OCI-LY7 (cell line): ENCODE results near the gene NGF. TPM values are rescaled to one million over a fixed set of nuclear protein-coding genes. Genes with fewer than 3 reads are reported as not detected.

Source experiments
- BruUV-seq: library from RNA; stranded (reverse); fragments of 400-500 nt; replicated peaks from 2 replicates; lab custom pipeline; 2021; lab: Mats Ljungman, UMichigan
- CTCF ChIA-PET: fragments of 300-600 bp; sonication (Branson Sonifier 250); formaldehyde crosslinking; loops from one replicate; lab custom pipeline; 2022; ENCODE audit warnings: antibody characterized with exemption; ENCODE audit not compliant: unreplicated experiment; lab: Charles Lee
- POLR2A ChIA-PET: fragments of 300-600 bp; sonication (Branson Sonifier 250); formaldehyde crosslinking; loops from one replicate; lab custom pipeline; 2022; ENCODE audit warnings: antibody characterized with exemption; lab: Charles Lee
- DNase-seq: peaks from one replicate; pipeline ENCODE4 v3.0.0-alpha.2; 2015; ENCODE audit warnings: low spot score
- H2AFZ ChIP-seq: fragments of 200-600 bp; sonication (generic), shearing (Covaris generic); 2 replicates; pipeline ENCODE4 v1.6.1; 2014; ENCODE audit warnings: mild to moderate bottlenecking, antibody characterized with exemption, low read length, moderate library complexity
- H3K27ac ChIP-seq: fragments of 200-600 bp; sonication (generic); 2 replicates; pipeline ENCODE4 v1.5.1; 2014; ENCODE audit warnings: mixed run types, low read depth, mild to moderate bottlenecking, moderate library complexity, low read length, inconsistent platforms; ENCODE audit not compliant: poor library complexity, severe bottlenecking
- H3K36me3 ChIP-seq: fragments of 200-600 bp; sonication (generic); 2 replicates; pipeline ENCODE4 v1.6.1; 2014; ENCODE audit warnings: mild to moderate bottlenecking, antibody characterized with exemption, low read length, moderate library complexity, mixed read lengths; ENCODE audit not compliant: insufficient read depth
- H3K4me1 ChIP-seq: fragments of 200-600 bp; sonication (generic); 2 replicates; pipeline ENCODE4 v1.5.1; 2014; ENCODE audit warnings: mild to moderate bottlenecking, low read length; ENCODE audit not compliant: insufficient read depth, poor library complexity, severe bottlenecking
- H3K4me2 ChIP-seq: fragments of 200-600 bp; sonication (generic); 2 replicates; pipeline ENCODE4 v1.6.1; 2014; ENCODE audit warnings: mild to moderate bottlenecking, low read length
- H3K4me3 ChIP-seq: fragments of 200-600 bp; sonication (generic); 2 replicates; pipeline ENCODE4 v1.5.1; 2014; ENCODE audit warnings: mild to moderate bottlenecking, low read depth, low read length; ENCODE audit not compliant: poor library complexity, severe bottlenecking
- H3K79me2 ChIP-seq: fragments of 200-600 bp; sonication (generic); 2 replicates; pipeline ENCODE4 v1.6.1; 2016; ENCODE audit warnings: low read depth, mild to moderate bottlenecking, low read length, moderate library complexity, mixed read lengths; ENCODE audit not compliant: insufficient read depth
- H3K9me2 ChIP-seq: fragments of 200-600 bp; sonication (generic); 2 replicates; pipeline ENCODE4 v1.6.1; 2016; ENCODE audit warnings: mild to moderate bottlenecking, low read length, mixed read lengths; ENCODE audit not compliant: insufficient read depth
- H3K9me3 ChIP-seq: fragments of 200-600 bp; sonication (generic); 2 replicates; pipeline ENCODE4 v1.6.1; 2014; ENCODE audit warnings: mild to moderate bottlenecking, mixed run types, low read length, mixed read lengths
- H4K20me1 ChIP-seq: fragments of 200-600 bp; sonication (generic); 2 replicates; pipeline ENCODE4 v1.6.1; 2014; ENCODE audit warnings: mild to moderate bottlenecking, antibody characterized with exemption, low read length, moderate library complexity, mixed read lengths; ENCODE audit not compliant: insufficient read depth
- EZH2phosphoT487 ChIP-seq: fragments of 200-600 bp; sonication (generic); IDR thresholded peaks from 2 replicates; pipeline ENCODE4 v1.6.1; 2018; ENCODE audit warnings: low read depth, borderline replicate concordance, mild to moderate bottlenecking, mixed run types, antibody characterized with exemption, low read length, moderate library complexity, mixed read lengths
- intact Hi-C: fragments of 100-400 bp; cut with micrococcal nuclease; formaldehyde crosslinking; loops from one replicate; pipeline ENCODE4 v1.10.0; 2022; ENCODE audit not compliant: unreplicated experiment
- total RNA-seq, 2 experiments: library from RNA; depleted of rRNA in 1 of 2; stranded (reverse); fragments of >200 nt in 1 of 2; shearing (Covaris generic) in 1 of 2; gene quantifications; 2 replicates each; pipeline ENCODE4 v1.2.3, GENCODE V29; 2014 to 2022
- TF ChIP-seq, protein P1 (sequence below): fragments of 200-600 bp; sonication (generic); conservative IDR thresholded peaks from 2 replicates; pipeline ENCODE4 v1.5.1; 2014; ENCODE audit warnings: mild to moderate bottlenecking, antibody characterized with exemption, low read length, moderate library complexity, mixed read lengths

NGF gene
- total RNA-seq, 2 experiments from 2014 or later: not detected

DNA sequence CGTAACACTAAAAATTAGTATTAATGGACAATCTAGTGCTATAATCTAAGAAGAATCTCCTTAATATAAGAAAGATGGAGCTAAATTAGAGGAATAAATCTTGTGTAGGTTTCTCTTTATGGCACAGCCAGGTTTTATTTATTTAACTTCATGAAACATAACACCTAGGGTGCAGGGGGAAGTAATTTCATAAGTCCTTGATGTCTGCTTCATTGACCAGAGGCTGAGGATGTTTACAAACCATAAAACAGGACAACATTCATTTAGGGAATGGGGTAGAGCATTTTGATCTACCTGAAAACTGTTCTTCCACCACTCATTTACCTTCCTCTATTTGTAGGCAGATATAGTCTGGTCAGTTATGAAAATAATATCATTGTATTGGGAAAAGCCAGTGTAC, 95.5 kb downstream of the NGF start:
- Histone ChIP-seq H3K4me1 (no peaks in the 10 kb centered on the region), H3K27ac (no peak overlapping the region), H3K36me3 (no peaks in the 10 kb centered on the region), H3K4me2 (no peak overlapping the region), H3K79me2 (no peaks in the 10 kb centered on the region), H4K20me1 (no peaks in the 10 kb centered on the region), H3K9me2 (no peaks in the 10 kb centered on the region), H3K9me3 (no peaks in the 10 kb centered on the region), H2AFZ (no peak overlapping the region), H3K4me3 (no peak overlapping the region)
- ChIA-PET POLR2A (no interaction called here), CTCF (no interaction called here)
- no TSS peak for BruUV-seq
- intact Hi-C loops: no loop called here
- no peak for DNase-seq
- TF ChIP-seq, protein P1, sequence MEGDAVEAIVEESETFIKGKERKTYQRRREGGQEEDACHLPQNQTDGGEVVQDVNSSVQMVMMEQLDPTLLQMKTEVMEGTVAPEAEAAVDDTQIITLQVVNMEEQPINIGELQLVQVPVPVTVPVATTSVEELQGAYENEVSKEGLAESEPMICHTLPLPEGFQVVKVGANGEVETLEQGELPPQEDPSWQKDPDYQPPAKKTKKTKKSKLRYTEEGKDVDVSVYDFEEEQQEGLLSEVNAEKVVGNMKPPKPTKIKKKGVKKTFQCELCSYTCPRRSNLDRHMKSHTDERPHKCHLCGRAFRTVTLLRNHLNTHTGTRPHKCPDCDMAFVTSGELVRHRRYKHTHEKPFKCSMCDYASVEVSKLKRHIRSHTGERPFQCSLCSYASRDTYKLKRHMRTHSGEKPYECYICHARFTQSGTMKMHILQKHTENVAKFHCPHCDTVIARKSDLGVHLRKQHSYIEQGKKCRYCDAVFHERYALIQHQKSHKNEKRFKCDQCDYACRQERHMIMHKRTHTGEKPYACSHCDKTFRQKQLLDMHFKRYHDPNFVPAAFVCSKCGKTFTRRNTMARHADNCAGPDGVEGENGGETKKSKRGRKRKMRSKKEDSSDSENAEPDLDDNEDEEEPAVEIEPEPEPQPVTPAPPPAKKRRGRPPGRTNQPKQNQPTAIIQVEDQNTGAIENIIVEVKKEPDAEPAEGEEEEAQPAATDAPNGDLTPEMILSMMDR: no peak
- TF ChIP-seq EZH2phosphoT487: no peak

DNA sequence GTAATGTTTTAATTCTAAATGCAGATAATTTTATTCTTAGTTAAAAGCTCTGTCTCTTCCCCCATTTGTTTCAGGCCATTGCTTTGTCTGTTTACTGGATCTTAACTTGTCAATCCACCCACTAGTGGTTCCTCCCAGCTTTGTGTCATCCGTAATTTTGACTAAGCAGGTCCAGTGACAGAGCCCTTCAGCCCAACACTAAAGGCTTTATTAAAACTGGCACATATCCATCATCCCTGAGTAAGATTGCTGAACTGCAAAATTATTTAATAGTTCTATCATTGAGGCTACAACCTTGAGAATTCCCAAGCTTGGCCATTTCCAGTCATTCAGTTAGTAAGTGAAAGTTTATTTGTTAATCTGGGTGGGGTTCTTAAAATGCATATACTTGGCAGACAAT, 96.7 kb downstream of the NGF start:
- intact Hi-C loops: no loop called here
- ChIA-PET CTCF (no interaction called here), POLR2A (no interaction called here)
- H3K9me3 ChIP-seq: no peaks in the 10 kb centered on the region
- H3K4me2 ChIP-seq: no peak overlapping the region
- no peaks in the 10 kb centered on the region for H3K4me1 ChIP-seq
- H2AFZ ChIP-seq: no peak overlapping the region
- TF ChIP-seq, protein P1: no peak
- no peak for TF ChIP-seq EZH2phosphoT487
- H3K27ac ChIP-seq: no peak overlapping the region
- no peaks in the 10 kb centered on the region for H3K36me3 ChIP-seq
- no peaks in the 10 kb centered on the region for H4K20me1 ChIP-seq
- no peaks in the 10 kb centered on the region for H3K79me2 ChIP-seq
- DNase-seq: no peak
- no TSS peak for BruUV-seq
- no peak overlapping the region for H3K4me3 ChIP-seq
- no peaks in the 10 kb centered on the region for H3K9me2 ChIP-seq

DNA sequence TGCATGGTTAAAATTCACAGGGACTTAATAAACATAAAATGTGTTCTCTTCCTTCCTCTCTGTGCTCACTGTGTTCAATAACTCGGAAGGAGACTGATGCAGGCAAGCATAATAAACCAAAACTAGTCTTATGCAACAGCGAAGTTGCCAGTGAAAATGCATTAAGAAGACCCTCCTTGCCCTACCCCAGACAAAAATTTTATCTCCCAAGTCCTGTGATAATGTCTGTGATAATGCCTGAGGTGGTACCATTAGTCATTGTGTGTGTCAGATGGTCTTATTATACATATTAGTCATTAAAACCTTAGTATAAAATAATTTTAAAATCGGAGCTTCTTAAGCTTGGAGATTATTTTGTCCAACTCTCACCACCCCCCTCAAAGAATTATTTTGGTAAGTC, 97.8 kb downstream of the NGF start:
- H3K9me3 ChIP-seq: no peaks in the 10 kb centered on the region
- CTCF ChIA-PET: no interaction called here
- H3K4me2 ChIP-seq: no peak overlapping the region
- intact Hi-C loops: no loop called here
- DNase-seq: no peak
- H3K79me2 ChIP-seq: no peaks in the 10 kb centered on the region
- no peaks in the 10 kb centered on the region for H3K4me1 ChIP-seq
- H2AFZ ChIP-seq: no peak overlapping the region
- POLR2A ChIA-PET: no interaction called here
- no TSS peak for BruUV-seq
- TF ChIP-seq EZH2phosphoT487: no peak
- no peaks in the 10 kb centered on the region for H3K36me3 ChIP-seq
- H3K27ac ChIP-seq: no peak overlapping the region
- H4K20me1 ChIP-seq: no peaks in the 10 kb centered on the region
- H3K4me3 ChIP-seq: no peak overlapping the region
- H3K9me2 ChIP-seq: no peaks in the 10 kb centered on the region
